Activated CD4-positive, alpha-beta T cell treated with anti-CD3 and anti-CD28 coated beads, Interleukin-2, Interleukin-6, amounts not matched to agents 100 ng/mL and 50 ng/mL, durations not matched to agents 16 hours and 8 hours (primary cell): ENCODE data around the gene LGI1.
A peak's percentile ranks its signal among the peaks of the same experiment; 100 is the strongest.

Experiments used
- DNase-seq: peaks from one replicate; pipeline ENCODE4 v3.0.0-alpha.2; 2020

Gene LGI1

DNA sequence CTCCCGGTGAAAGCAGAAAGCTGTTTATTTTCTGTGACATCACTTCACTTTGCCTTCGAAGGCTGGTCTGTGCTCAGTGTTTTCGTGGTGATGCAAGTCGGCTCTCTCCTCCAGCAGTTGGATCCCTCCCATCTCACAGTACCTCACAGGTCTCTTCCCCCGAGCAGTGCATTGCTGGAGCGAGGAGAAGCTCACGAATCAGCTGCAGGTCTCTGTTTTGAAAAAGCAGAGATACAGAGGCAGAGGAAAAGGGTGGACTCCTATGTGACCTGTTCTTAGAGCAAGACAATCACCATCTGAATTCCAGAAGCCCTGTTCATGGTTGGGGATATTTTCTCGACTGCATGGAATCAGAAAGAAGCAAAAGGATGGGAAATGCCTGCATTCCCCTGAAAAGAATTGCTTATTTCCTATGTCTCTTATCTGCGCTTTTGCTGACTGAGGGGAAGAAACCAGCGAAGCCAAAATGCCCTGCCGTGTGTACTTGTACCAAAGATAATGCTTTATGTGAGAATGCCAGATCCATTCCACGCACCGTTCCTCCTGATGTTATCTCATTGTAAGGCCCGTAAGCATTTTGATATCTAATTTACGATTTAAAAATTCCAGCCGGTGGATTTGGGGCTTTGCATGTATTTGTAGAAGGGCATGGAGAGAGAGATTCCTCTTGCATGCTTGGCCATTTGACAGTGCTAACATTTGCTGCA lies at the start of gene LGI1:
LGI1 (plus strand) TSS at position 136 of the 707 bp plus-strand sequence; CDS start at position 345, 209 bp downstream.
- no peak for DNase-seq

DNA sequence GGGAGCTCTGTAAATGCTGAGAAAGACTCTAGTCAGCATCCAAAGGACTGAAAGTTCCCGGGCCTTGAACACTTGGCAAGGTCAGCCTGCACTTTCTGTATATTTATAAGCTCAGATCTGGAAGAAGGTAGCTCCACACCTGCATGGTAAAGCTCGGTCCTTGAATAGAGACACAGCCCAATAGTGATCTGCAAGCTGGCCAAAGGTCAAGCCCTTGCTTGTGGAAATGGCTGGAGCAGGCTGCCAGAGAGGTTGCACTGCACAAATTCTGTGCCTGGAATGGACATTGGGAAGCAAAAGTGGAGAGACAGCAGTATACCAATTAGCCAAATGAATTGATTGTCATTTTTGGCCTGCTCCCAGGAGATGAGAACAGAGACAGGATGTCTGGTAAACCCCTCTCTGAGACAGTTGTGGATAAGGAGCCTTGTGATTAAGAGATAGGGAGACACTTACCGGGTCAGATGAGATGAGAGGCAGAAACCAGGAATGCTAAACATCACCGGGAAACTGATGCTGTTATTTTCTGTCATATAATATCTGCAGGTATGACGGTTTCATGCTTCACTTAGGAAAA lies 47.3 kb upstream of the LGI1 start:
- DNase-seq = no peak

DNA sequence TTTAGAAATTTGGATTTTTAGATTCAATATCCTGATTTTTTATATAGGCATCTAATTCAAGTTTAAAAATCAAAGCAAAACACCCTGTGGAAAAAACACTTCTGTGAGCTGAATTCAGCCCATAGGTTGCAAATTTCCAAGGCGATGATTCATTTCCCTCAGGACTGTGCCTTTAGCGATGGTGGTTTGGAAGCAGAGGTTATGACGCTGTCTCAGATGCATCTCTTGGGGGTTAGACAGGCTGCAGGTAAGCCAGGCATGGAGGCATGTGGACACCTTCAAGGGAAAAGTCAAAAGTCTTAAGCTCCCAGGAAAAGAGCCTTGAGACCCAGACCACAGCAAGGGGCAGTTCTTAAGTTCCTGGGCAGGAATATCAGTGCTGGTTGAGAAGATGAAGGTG lies 45.8 kb upstream of the LGI1 start:
- DNase-seq = no peak

DNA sequence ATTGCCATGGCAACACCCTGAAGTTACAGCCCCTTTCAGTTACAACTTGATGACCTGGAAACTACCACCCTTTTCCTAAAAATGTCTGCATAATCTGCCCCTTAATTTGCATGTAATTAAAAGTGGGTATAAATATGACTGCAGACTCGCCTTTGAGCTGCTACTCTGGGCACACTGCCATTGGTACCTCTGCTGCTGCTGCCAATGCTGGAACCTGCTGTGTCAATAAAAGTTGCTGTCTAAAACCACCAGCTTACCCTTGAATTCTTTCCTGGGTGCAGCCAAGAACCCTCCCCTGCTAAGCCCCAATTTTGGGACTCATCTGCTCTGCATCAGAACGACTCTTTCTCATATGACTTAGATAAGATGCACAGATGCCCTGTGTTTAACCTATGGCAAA lies 45.1 kb upstream of the LGI1 start:
- no peak for DNase-seq

DNA sequence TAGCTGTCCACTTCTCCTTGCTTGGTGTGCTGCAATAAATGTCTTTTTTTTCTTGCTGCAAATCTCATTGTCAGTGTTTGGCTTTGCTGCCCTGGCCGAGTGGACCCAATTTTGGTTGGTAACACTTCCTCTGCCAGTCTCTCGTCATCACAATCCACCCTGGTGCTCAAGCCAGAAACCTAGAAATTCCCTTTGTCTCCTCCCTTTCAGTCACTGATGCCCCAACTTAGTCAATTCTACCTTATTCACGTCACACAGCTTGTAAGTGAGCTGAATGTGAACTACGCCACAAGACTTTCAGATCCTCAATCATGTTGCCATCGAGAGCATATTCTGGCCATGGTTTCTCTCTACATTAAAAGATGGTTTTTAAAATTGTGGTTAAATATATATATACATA lies 42.4 kb upstream of the LGI1 start:
- DNase-seq = no peak

DNA sequence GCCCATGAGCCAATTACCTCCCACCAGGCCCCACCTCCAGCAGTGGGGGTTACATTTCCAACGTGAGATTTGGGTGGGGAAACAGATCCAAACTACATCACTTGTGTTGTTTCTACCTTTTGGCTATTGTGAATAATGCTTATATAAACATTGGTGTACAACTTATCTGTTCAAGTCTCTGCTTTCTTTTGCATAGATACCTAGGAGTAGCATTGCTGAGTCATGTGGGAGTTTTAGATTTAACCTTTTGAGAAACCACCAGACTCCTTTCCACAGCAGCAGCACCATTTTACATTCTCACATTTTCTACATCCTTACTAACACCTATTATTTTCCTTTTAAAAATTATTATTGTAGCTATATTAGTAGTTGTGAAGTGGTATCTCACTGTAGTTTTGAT lies 41.0 kb upstream of the LGI1 start:
- DNase-seq = no peak

DNA sequence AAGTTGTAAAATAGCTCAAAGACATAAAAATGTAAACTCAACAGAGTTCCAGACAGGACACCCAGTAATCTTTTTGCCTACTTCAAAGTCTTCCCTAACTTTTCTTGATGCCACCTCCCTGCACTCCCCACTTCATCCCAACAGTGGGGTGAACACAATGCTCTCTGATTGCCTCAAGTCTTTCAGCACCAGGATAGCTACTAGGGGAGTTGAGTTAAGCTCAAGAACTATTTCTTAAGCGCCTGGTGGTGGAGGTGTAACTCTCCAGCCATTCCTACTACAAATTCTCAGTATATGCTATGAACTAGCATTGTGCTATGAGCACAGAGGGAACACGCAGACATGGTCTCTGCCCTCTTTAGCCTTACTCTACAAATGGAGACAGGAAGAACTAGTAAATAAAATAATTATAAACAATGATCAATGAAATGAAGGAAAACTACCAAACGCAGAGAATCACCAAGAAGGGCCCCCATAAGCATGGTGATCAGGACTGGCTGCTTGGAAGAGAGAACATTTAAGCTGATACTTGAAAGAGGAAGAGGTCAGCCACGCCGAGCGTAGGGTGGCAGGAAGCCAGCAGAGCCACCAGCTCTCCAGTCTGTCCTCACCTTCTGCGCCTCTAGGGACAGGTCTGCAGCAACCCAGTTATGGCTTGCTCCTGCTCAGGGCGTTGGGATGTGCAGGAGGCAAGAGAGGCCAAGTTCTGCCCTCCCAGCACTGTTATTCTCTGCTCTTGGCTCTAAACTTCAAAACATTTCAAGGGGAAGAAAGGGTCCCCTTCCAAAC lies 38.6 kb upstream of the LGI1 start:
- DNase-seq = no peak

DNA sequence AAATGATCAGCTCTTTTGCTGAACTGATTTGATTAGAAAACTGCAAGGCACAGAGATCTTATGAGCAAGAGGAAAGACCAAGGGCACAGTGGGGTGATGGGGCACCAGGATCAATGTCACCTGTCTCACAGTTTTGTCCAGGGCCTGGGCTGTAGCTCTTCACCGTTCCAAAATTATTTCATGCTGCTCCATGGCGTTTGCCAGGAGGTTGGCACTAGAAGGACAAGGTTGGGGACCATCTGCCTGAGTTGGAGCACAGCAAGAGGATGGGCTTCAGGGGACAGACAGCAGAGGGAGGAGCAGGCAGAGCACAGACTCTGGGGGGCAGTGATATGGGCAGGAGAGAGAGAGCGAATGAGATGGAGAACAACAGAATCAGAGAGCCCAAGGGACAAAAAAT lies 37.8 kb upstream of the LGI1 start:
- DNase-seq = no peak

DNA sequence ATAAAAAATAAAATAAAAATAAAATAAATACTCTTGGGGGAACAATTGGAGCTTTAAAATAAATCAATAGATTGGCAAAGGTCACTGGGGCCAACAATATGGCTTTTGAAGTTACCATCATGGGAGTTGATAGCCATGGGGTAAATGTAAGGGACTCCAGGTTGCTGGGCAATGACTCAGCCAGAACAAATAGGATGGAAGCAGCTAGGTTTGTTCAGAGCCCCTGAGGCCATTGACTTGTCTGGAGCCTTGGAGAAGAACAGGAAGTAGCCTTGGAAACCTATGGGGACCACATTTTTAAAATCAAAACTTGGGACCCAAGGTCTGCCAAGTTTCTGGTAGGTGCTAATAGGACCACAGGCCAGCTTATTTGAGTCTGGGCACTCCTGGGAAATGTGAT lies 35.2 kb upstream of the LGI1 start:
- DNase-seq = no peak

DNA sequence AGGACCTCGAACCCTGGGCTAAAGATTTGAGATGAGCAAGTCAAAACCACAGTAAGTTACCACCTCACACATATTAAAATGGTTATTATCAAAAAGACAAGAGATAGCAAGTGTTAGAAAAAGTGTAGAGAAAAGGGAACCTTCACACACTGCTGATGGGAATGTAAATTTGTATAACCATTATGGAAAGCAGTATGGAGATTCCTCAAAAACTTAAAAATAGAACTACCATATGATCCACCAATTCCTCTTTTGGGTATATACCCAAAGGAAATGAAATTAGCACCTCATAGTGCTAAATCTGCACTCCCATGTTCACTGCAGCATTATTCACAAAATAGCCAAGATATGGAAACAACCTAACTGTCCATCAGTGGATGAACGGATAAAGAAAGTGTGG lies 34.6 kb upstream of the LGI1 start:
- DNase-seq = no peak

DNA sequence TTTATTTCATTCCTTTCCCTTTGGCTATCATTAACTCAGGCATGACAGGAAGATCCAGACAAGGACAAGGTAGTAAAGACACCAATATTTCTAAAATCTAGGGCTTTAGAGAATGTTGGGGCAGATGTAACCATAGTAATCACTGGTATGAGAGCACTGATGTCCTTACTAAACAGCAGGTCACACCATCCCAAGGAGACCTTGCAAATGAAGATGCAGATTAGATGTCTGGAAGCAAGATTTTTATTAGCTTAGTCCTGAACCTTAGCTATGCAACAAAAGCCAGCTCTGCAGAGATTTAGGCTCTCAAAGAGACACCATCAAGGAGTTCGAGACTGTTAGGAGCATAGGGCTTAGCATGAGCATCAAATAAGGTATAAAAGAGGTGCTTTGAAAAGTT lies 31.7 kb upstream of the LGI1 start:
- DNase-seq = no peak

DNA sequence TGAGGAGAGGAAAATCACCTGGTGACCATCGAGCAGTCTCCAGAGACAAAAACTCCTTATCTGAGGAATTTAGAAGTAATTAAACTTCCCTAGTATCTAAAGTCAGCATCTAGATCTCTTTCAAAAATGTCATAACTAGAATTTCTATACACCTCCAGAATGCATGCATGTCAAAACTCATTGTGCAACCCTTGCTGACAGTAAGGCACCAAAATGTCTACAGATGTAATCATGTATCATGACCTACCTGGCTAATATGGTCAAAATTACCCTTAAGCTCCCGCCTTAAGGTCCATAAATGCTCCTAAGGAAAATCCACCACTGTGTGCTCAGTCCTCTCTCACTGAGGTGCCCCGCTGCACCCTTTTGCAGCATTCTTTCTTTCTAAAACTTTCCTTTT lies 16.4 kb upstream of the LGI1 start:
- DNase-seq = no peak

DNA sequence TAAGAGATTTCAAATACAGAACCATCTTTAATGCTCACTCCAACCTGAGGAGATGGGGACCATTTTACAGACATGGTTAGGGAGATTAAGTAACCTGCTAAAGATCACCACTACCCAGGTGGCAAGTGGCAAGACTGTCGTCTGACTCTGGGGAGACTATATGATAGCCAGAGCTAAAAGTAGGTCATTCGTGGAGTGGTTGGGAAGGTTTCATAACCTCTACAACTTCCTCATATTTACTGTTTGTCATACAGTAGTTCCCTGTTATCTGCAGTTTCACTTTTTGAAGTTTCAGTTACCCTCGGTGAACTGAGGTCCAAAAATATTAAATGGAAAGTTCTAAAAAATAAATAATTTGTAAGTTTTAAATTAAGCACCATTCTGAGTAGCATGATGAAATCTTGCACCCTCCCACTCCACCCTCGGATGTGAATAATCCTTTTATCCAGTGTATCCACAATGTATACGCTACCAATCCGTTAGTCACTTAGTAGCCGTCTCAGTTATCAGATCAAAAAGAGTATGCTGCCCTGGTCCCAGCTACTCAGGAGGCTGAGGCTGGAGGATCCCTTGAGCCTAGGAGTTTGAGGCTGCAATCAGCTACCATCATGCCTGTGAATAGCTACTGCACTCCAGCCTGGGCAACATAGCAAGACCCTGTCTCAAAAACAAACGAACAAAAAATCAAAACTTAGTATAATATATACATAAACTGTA lies 14.9 kb upstream of the LGI1 start:
- DNase-seq = no peak

DNA sequence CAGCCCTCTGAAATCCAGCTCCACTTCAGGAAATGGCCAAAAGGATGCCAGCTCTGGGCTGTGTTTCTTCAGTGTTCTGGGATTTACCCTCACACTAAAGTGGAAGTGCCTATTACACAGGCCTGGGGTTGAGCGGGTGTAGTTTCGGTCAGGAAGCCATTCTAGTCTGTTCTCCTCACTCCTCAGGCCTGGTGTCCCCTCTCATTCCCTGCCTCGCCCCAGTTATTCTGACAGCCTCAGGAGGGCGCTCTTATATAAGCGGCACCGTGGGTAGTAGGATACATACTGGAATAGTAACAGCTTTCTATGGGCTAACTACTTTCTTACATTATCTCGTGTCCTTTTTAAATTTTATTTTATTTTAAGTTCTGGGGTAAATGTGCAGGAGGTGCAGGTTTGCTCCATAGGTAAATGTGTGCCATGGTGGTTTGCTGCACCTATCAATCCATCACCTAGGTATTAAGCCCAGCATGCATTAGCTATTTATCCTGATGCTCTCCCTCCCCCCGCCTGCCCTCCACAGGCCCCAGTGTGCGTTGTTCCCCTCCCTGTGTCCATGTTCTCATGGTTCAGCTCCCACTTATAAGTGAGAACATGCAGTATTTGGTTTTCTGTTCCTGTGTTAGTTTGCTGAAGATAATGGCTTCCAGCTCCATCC lies 12.2 kb upstream of the LGI1 start:
- DNase-seq = peak; percentile 17

DNA sequence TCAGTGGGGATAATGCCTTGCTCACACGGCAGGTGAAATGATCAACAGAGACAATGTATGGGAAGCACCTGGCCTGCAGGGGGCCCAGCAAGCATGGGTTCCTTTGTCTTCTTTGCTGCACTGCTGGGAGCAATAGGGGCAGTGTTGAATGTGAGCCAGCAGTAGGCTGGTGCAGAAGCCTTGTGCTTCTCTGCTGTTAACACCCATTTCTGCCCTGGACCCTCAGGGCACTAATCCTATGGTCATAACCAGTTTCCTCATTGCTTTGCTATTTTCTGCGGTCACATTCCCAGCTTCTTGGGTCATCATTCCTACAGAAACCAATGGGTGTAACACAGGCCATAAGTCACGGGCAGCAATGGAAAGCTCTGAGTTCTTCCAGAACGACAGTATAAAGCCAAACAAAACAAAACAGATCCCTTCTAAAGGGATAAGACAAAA lies 10.9 kb upstream of the LGI1 start:
- DNase-seq = peak; percentile 5

DNA sequence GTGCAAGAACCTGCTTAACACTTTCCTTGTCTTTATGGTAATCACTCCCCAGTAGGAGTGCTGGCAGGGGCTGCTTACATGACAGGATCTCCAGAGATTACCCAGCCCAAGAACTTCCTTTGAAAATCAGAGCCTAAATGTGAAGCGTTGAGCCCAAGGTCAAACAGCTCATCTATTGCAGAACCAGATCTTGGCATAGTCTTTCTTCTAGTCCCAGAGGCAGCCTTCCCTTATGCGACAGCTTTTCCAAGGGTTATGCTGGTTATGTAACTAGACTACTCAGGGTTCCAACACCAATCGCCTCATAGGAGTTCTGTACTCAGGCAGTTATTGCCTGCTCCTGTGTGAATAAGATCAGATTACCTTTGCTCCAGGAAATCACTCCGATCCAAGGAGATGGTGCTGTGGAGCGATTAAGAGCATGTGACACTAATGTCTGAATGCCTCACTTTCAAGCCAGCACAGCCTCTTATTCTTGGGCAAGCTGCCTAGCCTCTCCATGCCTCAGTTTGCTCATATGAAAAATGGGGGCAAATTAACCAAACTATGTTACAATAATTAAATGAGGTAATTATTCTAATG lies 8.4 kb upstream of the LGI1 start:
- no peak for DNase-seq

DNA sequence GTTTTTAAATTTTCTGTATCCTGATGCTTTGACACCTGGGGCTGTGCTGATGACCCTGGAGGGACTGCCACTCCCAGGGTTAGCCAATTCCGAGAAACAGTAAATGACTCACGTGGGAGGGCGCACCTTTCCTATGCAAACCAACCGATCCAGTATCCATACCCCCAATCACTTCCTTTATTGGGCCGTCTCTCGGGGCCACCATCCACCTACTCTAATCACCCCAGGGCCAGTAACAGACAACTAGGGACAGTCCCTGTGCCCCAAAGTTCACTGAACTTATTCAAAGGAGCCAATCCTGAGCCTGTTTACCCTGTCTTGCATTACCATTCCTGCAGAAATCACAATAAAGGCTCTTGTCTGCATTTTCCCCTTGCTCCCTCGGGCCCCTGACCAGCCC lies 6.6 kb upstream of the LGI1 start:
- DNase-seq = no peak

DNA sequence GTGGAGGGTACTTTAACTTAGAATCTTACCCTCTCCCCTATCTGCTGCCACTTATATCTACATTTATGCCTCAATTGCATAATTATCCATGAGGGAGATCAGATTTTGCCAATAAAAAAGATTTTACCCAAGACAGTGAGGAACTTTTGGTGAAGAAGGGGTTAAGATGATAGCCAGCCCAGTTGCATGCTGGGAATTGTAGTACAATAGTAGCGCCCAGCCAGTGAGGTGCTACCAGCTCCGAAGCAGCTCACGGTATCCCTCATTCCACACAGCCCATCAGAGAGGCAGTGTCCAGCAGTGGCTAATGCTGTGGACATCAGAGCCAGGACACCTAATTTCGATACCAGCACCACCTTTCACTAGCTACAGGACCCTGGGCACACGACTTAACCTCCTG lies 5.9 kb upstream of the LGI1 start:
- no peak for DNase-seq

DNA sequence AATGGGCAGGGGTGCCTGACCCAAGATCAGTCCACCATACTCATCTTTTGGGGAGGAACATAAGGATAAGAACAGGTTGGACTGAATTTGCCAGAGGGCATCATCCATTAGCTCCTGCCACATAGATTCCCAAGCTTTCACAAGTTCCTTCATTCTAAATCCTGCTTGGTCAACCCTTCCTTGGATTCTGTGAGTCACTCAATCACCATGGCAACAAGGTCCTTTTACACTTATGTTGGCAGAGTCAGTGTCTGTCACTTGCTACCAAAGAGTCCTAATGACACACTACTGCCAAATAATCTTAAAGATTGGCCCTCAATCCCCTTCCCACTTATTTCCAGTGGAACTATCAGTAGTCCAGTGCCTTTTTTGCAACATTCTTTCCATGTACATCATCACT lies 5.0 kb upstream of the LGI1 start:
- no peak for DNase-seq

DNA sequence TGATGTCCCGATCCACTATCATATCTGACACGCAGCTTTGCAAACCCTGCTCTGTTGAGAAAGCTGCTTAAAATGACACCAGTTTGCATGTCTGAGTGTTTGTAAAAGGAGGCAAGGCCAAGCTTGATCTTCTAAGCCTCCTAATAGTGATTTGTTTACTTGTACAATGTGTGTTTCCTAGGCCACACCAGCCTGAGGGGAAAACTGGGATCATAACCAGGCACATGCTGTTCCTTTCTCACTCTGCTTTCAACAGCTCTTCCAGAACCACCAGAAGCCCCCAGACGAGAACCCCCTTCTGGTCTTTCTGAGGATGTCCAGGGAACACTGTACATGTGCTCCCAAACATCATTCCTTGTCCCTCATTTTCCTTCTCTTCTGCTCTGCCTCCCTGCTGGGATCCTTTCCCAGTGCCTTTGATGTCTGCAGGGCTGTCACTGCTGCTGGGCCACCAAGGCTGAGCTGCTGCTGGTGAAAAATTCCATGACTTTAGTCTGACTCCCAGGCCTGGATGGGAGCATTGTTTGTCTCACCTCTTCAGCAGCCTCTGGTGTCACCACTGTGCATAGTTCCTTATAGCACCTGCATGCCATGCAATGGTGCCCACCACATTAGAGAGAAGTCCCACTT lies 4.0 kb upstream of the LGI1 start:
- DNase-seq = no peak

DNA sequence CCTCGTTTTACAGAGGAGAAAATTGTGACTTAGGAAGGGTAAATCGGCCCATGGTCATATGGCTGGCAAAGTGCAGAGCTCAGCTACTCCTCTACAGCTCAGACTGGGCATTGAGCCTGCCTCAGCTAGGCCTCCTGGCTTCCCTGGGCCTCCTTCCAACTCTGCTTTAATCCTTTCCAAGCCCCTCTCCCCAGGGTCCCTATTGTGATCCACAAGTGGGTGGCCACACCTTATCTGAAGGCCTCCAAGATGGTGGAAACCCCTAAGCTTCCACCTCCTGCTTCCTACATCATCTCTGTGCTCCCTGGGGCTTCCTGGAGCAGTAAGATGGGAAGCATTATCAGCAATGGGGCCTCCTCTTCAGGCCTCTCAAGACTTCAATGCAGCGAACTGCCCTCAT lies 3.0 kb upstream of the LGI1 start:
- DNase-seq = no peak

DNA sequence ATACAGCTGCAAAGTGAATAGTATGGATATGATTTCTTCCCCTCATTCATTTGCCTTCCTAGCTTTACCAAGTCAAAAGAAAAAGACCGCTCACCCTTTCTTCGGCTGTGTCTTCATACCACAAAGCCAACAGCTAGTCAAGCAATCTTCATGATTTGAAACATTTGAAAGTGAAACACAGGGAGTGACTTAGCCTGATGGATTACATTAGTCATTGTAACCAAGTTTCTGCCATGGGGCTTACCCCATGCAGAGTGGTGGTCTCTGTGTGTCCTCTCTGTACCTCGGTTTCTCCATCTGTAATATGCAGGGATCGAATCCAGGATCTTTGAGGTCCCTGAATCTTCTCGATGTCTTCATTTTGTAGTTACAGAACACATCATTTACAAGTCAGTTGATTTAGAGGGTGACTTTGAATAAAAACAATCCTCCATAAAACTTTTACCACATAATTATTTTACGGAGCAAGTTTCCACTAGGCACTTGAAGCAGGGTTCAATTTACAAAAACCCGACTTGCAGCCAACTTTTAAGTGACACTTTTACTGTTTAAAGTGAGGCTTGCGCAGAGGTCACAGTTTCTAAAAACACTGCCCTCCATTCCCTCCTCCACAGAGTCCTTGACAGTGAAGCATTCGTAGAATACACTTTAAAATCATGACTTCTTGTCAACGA lies 2.2 kb upstream of the LGI1 start:
- DNase-seq = no peak
